Upper lobe of left lung (tissue), 4 donors: ENCODE results near the gene DAPK1.

Experiments used
- EP300 ChIP-seq, 4 donors: sonication (generic); formaldehyde crosslinking; IDR thresholded peaks; one replicate each; pipeline ENCODE4 v1.5.1; 2017; ENCODE audit warnings: antibody characterized with exemption in 4 of 4, control low read depth in 2 of 4
- POLR2A ChIP-seq, 4 donors: fragments of 450-650 bp; IDR thresholded peaks; one replicate each; pipeline ENCODE4 v1.5.1; 2016 to 2017; ENCODE audit warnings: antibody characterized with exemption in 4 of 4, mild to moderate bottlenecking in 2 of 4
- TF ChIP-seq, protein P1 (sequence below), 6 experiments: fragments of 450-650 bp in 4 of 6; fragments of 200-600 bp in 2 of 6; sonication (generic) in 2 of 6; IDR thresholded peaks; one replicate each; pipeline ENCODE4 v1.5.1; 2016 to 2019; ENCODE audit warnings: antibody characterized with exemption in 6 of 6

DNA sequence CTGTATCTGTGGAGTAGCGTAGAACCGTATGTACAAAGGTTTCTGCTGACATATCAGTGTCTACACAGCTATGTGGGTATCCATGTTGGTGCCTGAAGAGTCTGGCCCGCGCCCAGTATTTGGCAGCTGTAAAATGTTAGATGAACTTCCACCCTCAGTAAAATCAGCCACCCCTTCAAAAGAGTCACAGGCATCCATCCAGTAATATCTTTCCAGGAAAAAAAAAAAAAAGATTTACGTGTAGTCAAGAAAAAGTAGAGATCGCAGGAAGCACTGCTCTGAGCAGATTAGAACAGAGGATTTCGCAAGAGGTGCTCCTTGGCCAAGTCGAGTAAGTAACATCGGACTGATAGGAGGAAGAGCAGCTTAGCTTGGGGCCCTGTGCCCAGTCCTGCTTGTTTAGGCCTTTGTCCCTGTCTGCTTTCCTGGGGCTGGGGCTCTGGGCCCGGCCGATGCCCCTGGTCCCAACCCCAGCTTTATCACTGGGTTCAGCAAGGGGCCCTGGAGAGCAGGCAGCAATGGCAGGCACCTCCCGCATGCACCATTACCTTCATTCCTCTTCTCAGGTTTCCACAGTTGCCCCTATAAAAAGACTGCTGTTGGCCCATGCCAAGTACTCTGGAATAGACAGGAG lies 21.2 kb downstream of the DAPK1 start:
- TF ChIP-seq POLR2A (IDR thresholded peaks at IDR 0.05) (no peak), EP300 (IDR thresholded peaks at IDR 0.05) (no peak)
- TF ChIP-seq, protein P1, sequence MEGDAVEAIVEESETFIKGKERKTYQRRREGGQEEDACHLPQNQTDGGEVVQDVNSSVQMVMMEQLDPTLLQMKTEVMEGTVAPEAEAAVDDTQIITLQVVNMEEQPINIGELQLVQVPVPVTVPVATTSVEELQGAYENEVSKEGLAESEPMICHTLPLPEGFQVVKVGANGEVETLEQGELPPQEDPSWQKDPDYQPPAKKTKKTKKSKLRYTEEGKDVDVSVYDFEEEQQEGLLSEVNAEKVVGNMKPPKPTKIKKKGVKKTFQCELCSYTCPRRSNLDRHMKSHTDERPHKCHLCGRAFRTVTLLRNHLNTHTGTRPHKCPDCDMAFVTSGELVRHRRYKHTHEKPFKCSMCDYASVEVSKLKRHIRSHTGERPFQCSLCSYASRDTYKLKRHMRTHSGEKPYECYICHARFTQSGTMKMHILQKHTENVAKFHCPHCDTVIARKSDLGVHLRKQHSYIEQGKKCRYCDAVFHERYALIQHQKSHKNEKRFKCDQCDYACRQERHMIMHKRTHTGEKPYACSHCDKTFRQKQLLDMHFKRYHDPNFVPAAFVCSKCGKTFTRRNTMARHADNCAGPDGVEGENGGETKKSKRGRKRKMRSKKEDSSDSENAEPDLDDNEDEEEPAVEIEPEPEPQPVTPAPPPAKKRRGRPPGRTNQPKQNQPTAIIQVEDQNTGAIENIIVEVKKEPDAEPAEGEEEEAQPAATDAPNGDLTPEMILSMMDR (IDR thresholded peaks at IDR 0.05): no peak
